DND-41 (cell line): ENCODE measurements around the gene SMAD5.

Source experiments
- ATAC-seq: fragments of 200-7000 bp; cut with Tn5 transposase; 3 replicates; pipeline ENCODE4 v1.9.1; 2021; ENCODE audit warnings: low read depth; ENCODE audit not compliant: insufficient read depth
- DNase-seq: peaks from one replicate; pipeline ENCODE4 v3.0.0-alpha.2; 2020
- H2AFZ ChIP-seq: 2 replicates; pipeline ENCODE4 v1.6.0; 2012; ENCODE audit warnings: low read depth, low read length
- H3K27ac ChIP-seq: 2 replicates; pipeline ENCODE4 v1.5.1; 2012; ENCODE audit warnings: low read length, inconsistent platforms
- H3K27me3 ChIP-seq: fragments of 200-600 bp; sonication (generic); 2 replicates; pipeline ENCODE4 v1.6.0; 2012; ENCODE audit warnings: low read length, mild to moderate bottlenecking, inconsistent platforms; ENCODE audit not compliant: insufficient read depth, poor library complexity
- H3K36me3 ChIP-seq: 2 replicates; pipeline ENCODE4 v1.5.1; 2012; ENCODE audit warnings: low read length, inconsistent platforms; ENCODE audit not compliant: insufficient read depth
- H3K4me1 ChIP-seq: 2 replicates; pipeline ENCODE4 v1.5.1; 2012; ENCODE audit warnings: mild to moderate bottlenecking, low read length; ENCODE audit not compliant: insufficient read depth
- H3K4me2 ChIP-seq: 2 replicates; pipeline ENCODE4 v1.6.0; 2012; ENCODE audit warnings: mild to moderate bottlenecking, moderate library complexity, low read length, inconsistent platforms; ENCODE audit not compliant: insufficient read depth
- H3K4me3 ChIP-seq, 2 experiments: fragments of 200-600 bp in 1 of 2; shearing (Covaris generic) in 1 of 2; 2 replicates each; pipeline ENCODE4 v1.5.1; 2012 to 2016; ENCODE audit warnings: inconsistent platforms in 2 of 2, low read length in 2 of 2, mild to moderate bottlenecking in 2 of 2, low read depth in 1 of 2, moderate library complexity in 1 of 2
- H3K79me2 ChIP-seq: 2 replicates; pipeline ENCODE4 v1.6.0; 2012; ENCODE audit warnings: low read length, inconsistent platforms; ENCODE audit not compliant: insufficient read depth
- H3K9ac ChIP-seq: 2 replicates; pipeline ENCODE4 v1.6.0; 2012; ENCODE audit warnings: low read depth, mild to moderate bottlenecking, inconsistent platforms, low read length, moderate library complexity
- H3K9me3 ChIP-seq: 2 replicates; pipeline ENCODE4 v1.5.1; 2012; ENCODE audit warnings: low read length, moderate library complexity, mild to moderate bottlenecking, inconsistent platforms; ENCODE audit not compliant: insufficient read depth, severe bottlenecking
- H4K20me1 ChIP-seq: 2 replicates; pipeline ENCODE4 v1.6.0; 2012; ENCODE audit warnings: low read length; ENCODE audit not compliant: insufficient read depth
- EZH2 ChIP-seq: IDR thresholded peaks from 3 replicates; pipeline ENCODE4 v1.6.1; 2012; ENCODE audit warnings: borderline replicate concordance, low read depth, mild to moderate bottlenecking, moderate library complexity, low read length, inconsistent platforms; ENCODE audit not compliant: severe bottlenecking
- TF ChIP-seq, protein P1 (sequence below): IDR thresholded peaks from 2 replicates; pipeline ENCODE4 v1.5.1; 2012; ENCODE audit warnings: borderline replicate concordance, low read length, moderate library complexity, mild to moderate bottlenecking; ENCODE audit not compliant: poor library complexity, severe bottlenecking; ENCODE audit errors: extremely low read depth

SMAD5 gene

DNA sequence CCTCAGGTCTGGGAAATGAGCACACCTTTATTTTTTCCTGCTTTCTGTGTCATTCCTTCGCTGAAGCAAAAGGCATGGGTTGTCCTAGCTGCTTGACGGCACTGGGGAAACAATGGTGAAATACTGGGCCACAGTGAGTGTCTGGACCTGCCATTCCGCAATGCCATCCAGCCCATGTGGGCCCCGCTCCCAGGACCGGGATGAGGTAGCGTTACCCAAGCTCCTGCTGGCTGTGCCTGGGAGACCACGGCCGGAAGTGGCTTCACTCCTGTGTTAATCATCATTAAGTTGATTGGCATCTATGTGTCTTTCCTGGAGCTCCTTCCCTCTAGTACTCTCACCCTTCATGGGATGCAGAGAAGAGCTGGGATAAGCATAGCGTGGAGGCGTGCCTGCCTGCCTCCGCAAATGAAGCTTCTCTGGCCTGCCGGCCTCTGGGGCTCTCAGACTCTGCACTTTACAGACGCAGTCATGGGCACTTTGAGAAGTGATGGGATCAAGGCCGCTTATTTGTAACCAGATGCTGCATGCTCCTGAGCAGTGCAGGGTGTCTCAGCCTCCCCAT is 76.8 kb downstream of the SMAD5 start:
- no peaks in the 10 kb centered on the region for H3K27me3 ChIP-seq
- no peak overlapping the region for H2AFZ ChIP-seq
- no peaks in the 10 kb centered on the region for H3K9me3 ChIP-seq
- H3K79me2 ChIP-seq, result no peaks in the 10 kb centered on the region
- H3K4me1 ChIP-seq, result no peaks in the 10 kb centered on the region
- no peak overlapping the region for H3K9ac ChIP-seq
- ATAC-seq (no peak), DNase-seq (no peak)
- no peaks in the 10 kb centered on the region for H3K36me3 ChIP-seq
- TF ChIP-seq, protein P1, sequence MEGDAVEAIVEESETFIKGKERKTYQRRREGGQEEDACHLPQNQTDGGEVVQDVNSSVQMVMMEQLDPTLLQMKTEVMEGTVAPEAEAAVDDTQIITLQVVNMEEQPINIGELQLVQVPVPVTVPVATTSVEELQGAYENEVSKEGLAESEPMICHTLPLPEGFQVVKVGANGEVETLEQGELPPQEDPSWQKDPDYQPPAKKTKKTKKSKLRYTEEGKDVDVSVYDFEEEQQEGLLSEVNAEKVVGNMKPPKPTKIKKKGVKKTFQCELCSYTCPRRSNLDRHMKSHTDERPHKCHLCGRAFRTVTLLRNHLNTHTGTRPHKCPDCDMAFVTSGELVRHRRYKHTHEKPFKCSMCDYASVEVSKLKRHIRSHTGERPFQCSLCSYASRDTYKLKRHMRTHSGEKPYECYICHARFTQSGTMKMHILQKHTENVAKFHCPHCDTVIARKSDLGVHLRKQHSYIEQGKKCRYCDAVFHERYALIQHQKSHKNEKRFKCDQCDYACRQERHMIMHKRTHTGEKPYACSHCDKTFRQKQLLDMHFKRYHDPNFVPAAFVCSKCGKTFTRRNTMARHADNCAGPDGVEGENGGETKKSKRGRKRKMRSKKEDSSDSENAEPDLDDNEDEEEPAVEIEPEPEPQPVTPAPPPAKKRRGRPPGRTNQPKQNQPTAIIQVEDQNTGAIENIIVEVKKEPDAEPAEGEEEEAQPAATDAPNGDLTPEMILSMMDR, result no peak
- no peak for TF ChIP-seq EZH2
- H3K27ac ChIP-seq, result no peak overlapping the region
- no peaks in the 10 kb centered on the region for H4K20me1 ChIP-seq
- no peak overlapping the region for H3K4me2 ChIP-seq
- H3K4me3 ChIP-seq, result no peak overlapping the region

GRCh38 chr5:136210259-136210658 is 77.6 kb downstream of the SMAD5 start:
- no peaks in the 10 kb centered on the region for H3K9me3 ChIP-seq
- H4K20me1 ChIP-seq, result no peaks in the 10 kb centered on the region
- no peak overlapping the region for H2AFZ ChIP-seq
- ATAC-seq, result no peak
- no peak overlapping the region for H3K9ac ChIP-seq
- H3K79me2 ChIP-seq, result no peaks in the 10 kb centered on the region
- H3K4me1 ChIP-seq, result no peaks in the 10 kb centered on the region
- no peaks in the 10 kb centered on the region for H3K27me3 ChIP-seq
- no peak overlapping the region for H3K4me3 ChIP-seq
- no peaks in the 10 kb centered on the region for H3K36me3 ChIP-seq
- no peak for DNase-seq
- TF ChIP-seq, protein P1, result no peak
- TF ChIP-seq EZH2, result no peak
- no peak overlapping the region for H3K27ac ChIP-seq
- H3K4me2 ChIP-seq, result no peak overlapping the region

DNA sequence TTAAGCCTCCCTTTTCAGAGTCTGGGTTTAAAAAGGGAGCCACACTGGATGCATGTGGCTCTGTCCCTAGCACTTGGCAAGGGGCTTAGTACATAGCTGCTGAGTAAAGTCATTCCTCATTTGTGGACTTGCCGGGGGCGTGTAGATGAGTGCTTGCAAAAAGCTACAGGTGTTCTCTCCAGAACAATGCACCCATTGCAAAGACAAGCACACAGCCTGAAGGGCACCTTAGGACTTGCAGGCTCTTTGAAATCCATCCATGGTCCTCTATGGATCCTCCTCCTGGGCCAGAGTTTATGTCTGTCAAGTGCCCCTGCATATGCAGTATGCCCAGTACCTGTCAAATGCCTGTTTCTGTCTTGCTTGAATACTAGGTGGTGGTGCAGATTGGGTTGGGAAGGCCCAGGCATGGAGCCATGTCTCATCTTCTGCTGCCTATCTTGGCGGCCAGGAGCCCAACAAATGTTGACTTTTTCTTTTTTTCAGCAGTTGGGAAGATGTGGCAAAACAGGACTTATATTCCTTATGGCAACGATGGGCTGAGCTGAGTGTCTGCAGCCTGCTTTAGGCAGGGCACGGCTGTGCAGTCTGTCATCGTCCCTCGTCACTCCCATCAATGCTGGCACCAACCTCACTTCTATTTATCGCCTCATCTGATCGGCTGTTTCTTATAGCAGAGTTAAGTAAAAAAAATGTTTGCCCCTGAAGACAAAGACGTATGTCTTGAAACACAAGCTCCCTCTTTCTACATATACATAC is 78.8 kb downstream of the SMAD5 start:
- Histone ChIP-seq H3K9me3 (no peaks in the 10 kb centered on the region), H3K79me2 (no peaks in the 10 kb centered on the region), H3K4me3 (no peak overlapping the region), H3K27ac (no peak overlapping the region), H4K20me1 (no peaks in the 10 kb centered on the region), H2AFZ (no peak overlapping the region), H3K36me3 (no peaks in the 10 kb centered on the region), H3K9ac (no peak overlapping the region), H3K4me1 (no peaks in the 10 kb centered on the region), H3K4me2 (no peak overlapping the region), H3K27me3 (no peaks in the 10 kb centered on the region)
- TF ChIP-seq, protein P1, result no peak
- TF ChIP-seq EZH2, result no peak
- DNase-seq (no peak), ATAC-seq (no peak)
